SK-N-SH (cell line): Measurements from ENCODE around the gene RABGAP1L. TPM values are rescaled to one million over a fixed set of nuclear protein-coding genes. Genes with fewer than 3 reads are reported as not detected.

ENCODE experiments used
- CTCF ChIA-PET: fragments of 300-600, 350-600 bp; formaldehyde crosslinking; extraction: SDS; loops from one replicate; lab custom pipeline; 2021; lab: Yijun Ruan, JAX
- POLR2A ChIA-PET: fragments of 350-600 bp; sonication (Branson Sonifier 250); formaldehyde crosslinking; extraction: SDS; loops from one replicate; lab custom pipeline; 2020; ENCODE audit warnings: antibody characterized with exemption, inconsistent platforms; lab: Yijun Ruan, JAX
- DNase-seq: peaks from one replicate; pipeline ENCODE4 v3.0.0; 2012
- H2AFZ ChIP-seq: fragments of 200-600 bp; sonication (generic); 2 replicates; pipeline ENCODE4 v1.8.1; 2016; ENCODE audit warnings: antibody characterized with exemption, mild to moderate bottlenecking, low read depth
- H3F3A ChIP-seq: fragments of 200-600 bp; sonication (generic); replicated peaks from 2 replicates; pipeline ENCODE3; 2016; ENCODE audit warnings: antibody characterized with exemption, mild to moderate bottlenecking; ENCODE audit not compliant: insufficient read depth
- H3K27ac ChIP-seq, 2 experiments: fragments of 200-500 bp in 1 of 2; fragments of 200-600 bp in 1 of 2; sonication (Bioruptor generic) in 1 of 2; sonication (generic), shearing (Covaris generic) in 1 of 2; 2 replicates each; pipeline versions ENCODE4 v1.5.1 to v1.6.1; 2014 to 2016; ENCODE audit warnings: low read depth in 2 of 2, inconsistent platforms in 1 of 2, low read length in 1 of 2, mild to moderate bottlenecking in 1 of 2, mixed read lengths in 1 of 2
- H3K27me3 ChIP-seq: fragments of 200-600 bp; sonication (generic), shearing (Covaris generic); 2 replicates; pipeline ENCODE4 v1.6.1; 2016; ENCODE audit warnings: mixed run types; ENCODE audit not compliant: insufficient read depth
- H3K36me3 ChIP-seq, 2 experiments: fragments of 200-500 bp in 1 of 2; fragments of 200-600 bp in 1 of 2; sonication (Bioruptor generic) in 1 of 2; sonication (generic) in 1 of 2; replicated peaks in 1 of 2; 2 replicates each; pipeline versions ENCODE3 to v1.5.1; 2014 to 2016; ENCODE audit warnings: low read length in 1 of 2, mild to moderate bottlenecking in 1 of 2; ENCODE audit not compliant: insufficient read depth in 2 of 2, control insufficient read depth in 1 of 2
- H3K4me1 ChIP-seq, 2 experiments: fragments of 200-500 bp in 1 of 2; fragments of 200-600 bp in 1 of 2; sonication (Bioruptor generic) in 1 of 2; sonication (generic), shearing (Covaris generic) in 1 of 2; 2 replicates each; pipeline versions ENCODE4 v1.5.1 to v1.6.1; 2014 to 2016; ENCODE audit warnings: low read depth in 1 of 2, low read length in 1 of 2, mixed run types in 1 of 2; ENCODE audit not compliant: insufficient read depth in 2 of 2, control insufficient read depth in 1 of 2
- H3K4me2 ChIP-seq: fragments of 200-600 bp; sonication (generic), shearing (Covaris generic); 2 replicates; pipeline ENCODE4 v1.6.1; 2017; ENCODE audit warnings: mixed run types
- H3K4me3 ChIP-seq, 2 experiments: fragments of 200-500 bp in 1 of 2; fragments of 200-600 bp in 1 of 2; sonication (Bioruptor generic) in 1 of 2; sonication (generic), shearing (Covaris generic) in 1 of 2; 2 replicates each; pipeline versions ENCODE4 v1.5.1 to v1.8.1; 2014 to 2016; ENCODE audit warnings: low read depth in 2 of 2, inconsistent platforms in 1 of 2, low read length in 1 of 2, mild to moderate bottlenecking in 1 of 2, mixed read lengths in 1 of 2, moderate library complexity in 1 of 2
- H3K79me2 ChIP-seq: fragments of 200-600 bp; sonication (generic); 2 replicates; pipeline ENCODE4 v1.8.1; 2017; ENCODE audit warnings: mild to moderate bottlenecking; ENCODE audit not compliant: insufficient read depth
- H3K9ac ChIP-seq: fragments of 200-600 bp; sonication (generic); 2 replicates; pipeline ENCODE4 v1.6.1; 2017; ENCODE audit warnings: mixed run types
- H3K9me2 ChIP-seq: fragments of 200-600 bp; sonication (generic); 2 replicates; pipeline ENCODE4 v1.6.1; 2017; ENCODE audit warnings: mixed run types
- H3K9me3 ChIP-seq: fragments of 200-600 bp; sonication (generic); 2 replicates; pipeline ENCODE4 v1.6.1; 2017; ENCODE audit warnings: mixed run types, mild to moderate bottlenecking, moderate library complexity
- H4K20me1 ChIP-seq: fragments of 200-600 bp; sonication (generic); 2 replicates; pipeline ENCODE4 v1.6.1; 2017; ENCODE audit warnings: mild to moderate bottlenecking, mixed run types; ENCODE audit not compliant: insufficient read depth
- FOSL2 ChIP-seq: IDR thresholded peaks from 2 replicates; pipeline ENCODE4 v1.4.0; 2012; ENCODE audit warnings: low read depth, mild to moderate bottlenecking, moderate library complexity, borderline replicate concordance
- FOXM1 ChIP-seq: IDR thresholded peaks from 2 replicates; pipeline ENCODE4 v1.4.0; 2012; ENCODE audit warnings: low read depth, mild to moderate bottlenecking
- GATA2 ChIP-seq: sonication (generic); formaldehyde crosslinking; IDR thresholded peaks from 2 replicates; pipeline ENCODE4 v1.5.0; 2020; ENCODE audit warnings: mild to moderate bottlenecking, missing genetic modification reagents
- MAX ChIP-seq: IDR thresholded peaks from 2 replicates; pipeline ENCODE4 v1.4.0; 2012; ENCODE audit warnings: low read depth
- NRF1 ChIP-seq: IDR thresholded peaks from 2 replicates; pipeline ENCODE4 v1.6.1; 2012; ENCODE audit warnings: low read depth, mild to moderate bottlenecking, low read length
- PBX3 ChIP-seq: IDR thresholded peaks from 2 replicates; pipeline ENCODE4; 2012
- POLR2AphosphoS5 ChIP-seq: IDR thresholded peaks from 2 replicates; pipeline ENCODE4 v1.6.1; 2012; ENCODE audit warnings: low read depth, low read length
- RAD21 ChIP-seq: IDR thresholded peaks from 2 replicates; pipeline ENCODE4 v1.6.1; 2012; ENCODE audit warnings: mild to moderate bottlenecking, low read length
- RXRA ChIP-seq: IDR thresholded peaks from 2 replicates; pipeline ENCODE4 v1.4.0; 2012; ENCODE audit warnings: low read depth, mild to moderate bottlenecking, borderline replicate concordance
- TEAD4 ChIP-seq: IDR thresholded peaks from 2 replicates; pipeline ENCODE4 v1.4.0; 2012; ENCODE audit warnings: mild to moderate bottlenecking, borderline replicate concordance; ENCODE audit not compliant: insufficient read depth
- USF2 ChIP-seq: fragments of 150-350 bp; IDR thresholded peaks from 2 replicates; pipeline ENCODE4 v1.6.1; 2017; ENCODE audit warnings: antibody characterized with exemption, low read length, low read depth, borderline replicate concordance
- YY1 ChIP-seq: IDR thresholded peaks from 2 replicates; pipeline ENCODE4 v1.4.0; 2012; ENCODE audit warnings: low read depth, mild to moderate bottlenecking
- ZBTB33 ChIP-seq: IDR thresholded peaks from 2 replicates; pipeline ENCODE4 v1.4.0; 2012; ENCODE audit warnings: low read depth, borderline replicate concordance
- WGBS: methylation state at CpG from one replicate; pipeline ENCODE4 v1.1.6; 2017; ENCODE audit warnings: low lambda C conversion rate; 5-methylcytosine and 5-hydroxymethylcytosine counted together
- polyA plus RNA-seq, 3 experiments: library from polyadenylated mRNA; depleted of rRNA; stranded (reverse); fragments of >200 nt; gene quantifications; 2 replicates each; pipeline ENCODE4 v1.2.3, GENCODE V29; 2012
- TF ChIP-seq, protein P1 (sequence below): IDR thresholded peaks from 2 replicates; pipeline ENCODE4 v1.4.0; 2012; ENCODE audit warnings: low read depth, borderline replicate concordance

Gene RABGAP1L
- polyA plus RNA-seq, 1 of the 3 experiments (the other 2 are of a cell fraction), result 7.2 TPM

- Histone ChIP-seq H3K9me3 (no peaks in the 10 kb centered on the region), H3K9ac (no peak overlapping the region), H3K4me1 (peaks cover 0 to 3% of the 10 kb centered on the region in 2 experiments; a peak in 2 of 4 replicates), H3K4me3 (no peak overlapping the region), H3K36me3 (no peaks in the 10 kb centered on the region), H3F3A (peaks cover 4% of the 10 kb centered on the region), H3K27me3 (no peaks in the 10 kb centered on the region), H4K20me1 (no peaks in the 10 kb centered on the region), H3K27ac (no peak overlapping the region), H3K9me2 (no peaks in the 10 kb centered on the region), H3K79me2 (peaks cover 14% of the 10 kb centered on the region), H3K4me2 (no peak overlapping the region), H2AFZ (no peak overlapping the region)
- CTCF ChIA-PET, result interaction anchor here (1.6 kb wide), 1 partner anchor 32 kb away, joined by 3 read pairs; no protein-coding TSS in a partner anchor
- TF ChIP-seq YY1 (no peak), RXRA (no peak), TEAD4 (no peak), NRF1 (no peak), PBX3 (no peak), GATA2 (CRISPR knock-in tag) (no peak), FOSL2 (no peak), USF2 (no peak), ZBTB33 (no peak), POLR2AphosphoS5 (no peak)
- TF ChIP-seq, protein P1, sequence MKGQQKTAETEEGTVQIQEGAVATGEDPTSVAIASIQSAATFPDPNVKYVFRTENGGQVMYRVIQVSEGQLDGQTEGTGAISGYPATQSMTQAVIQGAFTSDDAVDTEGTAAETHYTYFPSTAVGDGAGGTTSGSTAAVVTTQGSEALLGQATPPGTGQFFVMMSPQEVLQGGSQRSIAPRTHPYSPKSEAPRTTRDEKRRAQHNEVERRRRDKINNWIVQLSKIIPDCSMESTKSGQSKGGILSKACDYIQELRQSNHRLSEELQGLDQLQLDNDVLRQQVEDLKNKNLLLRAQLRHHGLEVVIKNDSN, result no peak
- no peak for DNase-seq
- POLR2A ChIA-PET, result no interaction called here
- 94% methylated on average over 1 of the region's 1 CpG for WGBS
Observed at GRCh38 chr1:174156437-174156836, 2.9 kb upstream of the RABGAP1L start.

DNA sequence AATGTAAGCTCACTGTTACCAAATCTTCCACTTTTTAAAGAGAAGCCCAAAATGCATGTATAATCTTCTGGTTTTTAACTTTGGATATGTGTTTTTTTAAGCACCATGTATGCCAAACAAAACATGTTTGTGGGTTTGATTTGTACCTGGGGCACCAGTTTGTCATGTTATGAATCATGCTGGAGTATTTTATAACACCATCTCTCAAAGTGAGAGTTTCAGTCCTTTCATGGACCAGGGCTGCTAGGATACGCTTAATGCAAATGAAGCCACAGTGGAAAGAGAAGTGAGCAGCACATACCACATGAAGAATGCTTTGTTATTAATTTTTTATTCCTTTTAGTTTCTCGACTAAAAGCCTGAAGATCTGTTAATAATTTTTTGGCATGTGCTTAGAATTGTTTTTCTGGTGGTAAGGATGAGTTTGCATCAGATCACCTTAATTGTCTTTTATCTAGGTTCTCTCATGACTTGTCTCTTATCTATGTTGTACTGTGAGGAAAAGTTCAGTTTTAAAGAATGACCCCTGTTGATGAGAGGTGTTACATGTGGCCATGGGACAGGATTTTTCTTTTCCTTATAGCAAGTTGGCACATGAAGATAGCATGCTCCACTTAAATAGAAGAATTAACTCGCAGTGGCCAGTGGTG, 2.0 kb upstream of the RABGAP1L start:
- WGBS, result 84% methylated on average over 3 of the region's 3 CpGs
- CTCF ChIA-PET, result interaction anchor here (1.6 kb wide), 1 partner anchor 33 kb away, joined by 3 read pairs; no protein-coding TSS in a partner anchor
- TF ChIP-seq YY1 (no peak), ZBTB33 (no peak), FOSL2 (no peak), PBX3 (no peak), POLR2AphosphoS5 (no peak), RXRA (no peak), USF2 (no peak), TEAD4 (no peak), MAX (no peak), RAD21 (no peak), FOXM1 (no peak)

More for the DNA sequence above, 2.0 kb upstream of the RABGAP1L start:
- no peaks in the 10 kb centered on the region for H3K36me3 ChIP-seq
- no peaks in the 10 kb centered on the region for H3K9me3 ChIP-seq
- no peak overlapping the region for H3K4me3 ChIP-seq
- no peak overlapping the region for H3K4me2 ChIP-seq
- no peak overlapping the region for H3K9ac ChIP-seq
- peaks cover 4% of the 10 kb centered on the region for H3F3A ChIP-seq
- peaks cover 22% of the 10 kb centered on the region for H3K79me2 ChIP-seq
- H2AFZ ChIP-seq, result no peak overlapping the region
- no peak for DNase-seq
- POLR2A ChIA-PET, result no interaction called here
- no peaks in the 10 kb centered on the region for H3K9me2 ChIP-seq
- H4K20me1 ChIP-seq, result no peaks in the 10 kb centered on the region
- peaks cover 0 to 3% of the 10 kb centered on the region in 2 experiments; a peak in 2 of 4 replicates for H3K4me1 ChIP-seq
- no peak overlapping the region for H3K27ac ChIP-seq
- no peaks in the 10 kb centered on the region for H3K27me3 ChIP-seq
